C4-2B (cell line): Measurements from ENCODE around the gene FPR1.

Experiments
- H3K27ac ChIP-seq: fragments of 450-650 bp; 2 replicates; pipeline ENCODE4 v1.5.1; 2017
- ZFX ChIP-seq: fragments of 450-650 bp; IDR thresholded peaks from 2 replicates; pipeline ENCODE4 v1.6.1; 2017
- TF ChIP-seq, protein P1 (sequence below): fragments of 450-650 bp; conservative IDR thresholded peaks from 2 replicates; pipeline ENCODE4 v1.5.1; 2017; ENCODE audit warnings: mild to moderate bottlenecking

Gene FPR1

DNA sequence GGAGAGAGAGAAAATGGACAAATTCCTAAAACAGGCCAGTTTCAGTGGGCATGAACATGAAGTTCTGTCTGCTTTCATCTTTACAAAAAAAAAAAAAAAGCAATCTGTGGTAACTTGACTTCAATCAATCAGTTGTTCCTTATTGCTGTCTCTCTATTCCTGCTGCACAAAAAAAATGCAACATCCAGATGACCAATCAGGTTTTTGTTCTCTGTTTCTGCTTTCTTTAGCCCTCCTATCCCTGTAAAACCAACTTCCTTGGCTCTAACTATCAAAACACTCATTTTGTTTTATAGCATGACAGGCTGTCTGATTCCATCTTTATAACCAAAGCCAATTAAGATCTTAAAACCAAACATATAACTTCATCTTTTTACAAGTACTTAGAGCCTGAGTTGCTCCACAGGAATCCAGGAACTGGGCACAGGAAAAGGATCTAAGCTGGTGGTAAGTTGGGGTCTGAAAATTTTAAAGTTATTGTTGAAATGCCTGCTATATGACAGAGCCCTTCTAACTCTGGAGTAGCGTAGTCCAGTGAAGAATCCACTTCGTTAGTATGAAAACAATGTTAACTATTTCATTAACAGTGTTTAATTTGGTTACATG lies 43.3 kb upstream of the FPR1 start, which contains the start of gene FPR3:
TSS of gene FPR3 (plus strand) at position 273 of the 606 bp plus-strand sequence. CDS start 28,592 bp downstream, outside the sequence.
- H3K27ac ChIP-seq: no peak within 1 kb of the TSS
- no peak for TF ChIP-seq ZFX
- TF ChIP-seq, protein P1, sequence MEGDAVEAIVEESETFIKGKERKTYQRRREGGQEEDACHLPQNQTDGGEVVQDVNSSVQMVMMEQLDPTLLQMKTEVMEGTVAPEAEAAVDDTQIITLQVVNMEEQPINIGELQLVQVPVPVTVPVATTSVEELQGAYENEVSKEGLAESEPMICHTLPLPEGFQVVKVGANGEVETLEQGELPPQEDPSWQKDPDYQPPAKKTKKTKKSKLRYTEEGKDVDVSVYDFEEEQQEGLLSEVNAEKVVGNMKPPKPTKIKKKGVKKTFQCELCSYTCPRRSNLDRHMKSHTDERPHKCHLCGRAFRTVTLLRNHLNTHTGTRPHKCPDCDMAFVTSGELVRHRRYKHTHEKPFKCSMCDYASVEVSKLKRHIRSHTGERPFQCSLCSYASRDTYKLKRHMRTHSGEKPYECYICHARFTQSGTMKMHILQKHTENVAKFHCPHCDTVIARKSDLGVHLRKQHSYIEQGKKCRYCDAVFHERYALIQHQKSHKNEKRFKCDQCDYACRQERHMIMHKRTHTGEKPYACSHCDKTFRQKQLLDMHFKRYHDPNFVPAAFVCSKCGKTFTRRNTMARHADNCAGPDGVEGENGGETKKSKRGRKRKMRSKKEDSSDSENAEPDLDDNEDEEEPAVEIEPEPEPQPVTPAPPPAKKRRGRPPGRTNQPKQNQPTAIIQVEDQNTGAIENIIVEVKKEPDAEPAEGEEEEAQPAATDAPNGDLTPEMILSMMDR: no peak

GRCh38 chr19:51793994-51794393 lies 42.3 kb upstream of the FPR1 start:
- TF ChIP-seq ZFX: no peak
- TF ChIP-seq, protein P1: no peak

GRCh38 chr19:51792932-51793331 lies 41.3 kb upstream of the FPR1 start:
- TF ChIP-seq, protein P1: no peak
- no peak for TF ChIP-seq ZFX
- no peak overlapping the region for H3K27ac ChIP-seq

More at GRCh38 chr19:51793994-51794393, 42.3 kb upstream of the FPR1 start:
- no peak overlapping the region for H3K27ac ChIP-seq

GRCh38 chr19:51789061-51789795 lies 37.5 kb upstream of the FPR1 start:
- TF ChIP-seq, protein P1: no peak
- no peak for TF ChIP-seq ZFX
- H3K27ac ChIP-seq: no peak overlapping the region

- no peak for TF ChIP-seq ZFX
- TF ChIP-seq, protein P1: no peak
- H3K27ac ChIP-seq: no peak overlapping the region
Measured at GRCh38 chr19:51788029-51788428, 36.4 kb upstream of the FPR1 start.

- no peak for TF ChIP-seq ZFX
- TF ChIP-seq, protein P1: no peak
- no peak overlapping the region for H3K27ac ChIP-seq
Measured at GRCh38 chr19:51786646-51787494, 35.2 kb upstream of the FPR1 start.
